ENCODE data around the gene KIF3B.

DNA sequence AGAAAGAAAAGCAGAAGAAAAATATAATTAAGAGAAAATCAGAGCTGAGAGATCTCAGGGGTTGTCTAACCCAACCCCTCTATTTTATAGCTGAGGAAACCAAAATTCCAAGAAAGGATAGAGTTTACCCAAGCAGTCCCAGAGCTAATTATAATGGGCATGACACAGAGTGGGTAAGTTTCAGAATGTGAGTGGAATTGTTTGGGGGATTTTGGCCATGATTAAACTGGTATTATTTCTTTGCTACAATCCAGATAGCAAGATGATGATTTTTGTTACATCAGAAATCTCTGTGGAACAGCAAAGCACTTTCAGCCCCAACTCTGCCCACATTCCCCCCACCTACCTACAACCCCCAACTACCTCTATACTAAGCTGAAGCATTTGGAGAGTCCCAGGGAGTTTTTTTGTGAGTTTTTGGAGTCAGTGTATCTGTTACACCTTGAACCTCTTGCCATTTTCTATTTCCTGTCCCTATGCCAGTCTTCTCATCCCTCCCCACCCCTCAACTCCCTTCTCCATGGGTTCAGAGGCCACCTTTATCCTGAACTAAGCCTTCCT lies 45.0 kb upstream of the KIF3B start:
- TF ChIP-seq, protein P1, sequence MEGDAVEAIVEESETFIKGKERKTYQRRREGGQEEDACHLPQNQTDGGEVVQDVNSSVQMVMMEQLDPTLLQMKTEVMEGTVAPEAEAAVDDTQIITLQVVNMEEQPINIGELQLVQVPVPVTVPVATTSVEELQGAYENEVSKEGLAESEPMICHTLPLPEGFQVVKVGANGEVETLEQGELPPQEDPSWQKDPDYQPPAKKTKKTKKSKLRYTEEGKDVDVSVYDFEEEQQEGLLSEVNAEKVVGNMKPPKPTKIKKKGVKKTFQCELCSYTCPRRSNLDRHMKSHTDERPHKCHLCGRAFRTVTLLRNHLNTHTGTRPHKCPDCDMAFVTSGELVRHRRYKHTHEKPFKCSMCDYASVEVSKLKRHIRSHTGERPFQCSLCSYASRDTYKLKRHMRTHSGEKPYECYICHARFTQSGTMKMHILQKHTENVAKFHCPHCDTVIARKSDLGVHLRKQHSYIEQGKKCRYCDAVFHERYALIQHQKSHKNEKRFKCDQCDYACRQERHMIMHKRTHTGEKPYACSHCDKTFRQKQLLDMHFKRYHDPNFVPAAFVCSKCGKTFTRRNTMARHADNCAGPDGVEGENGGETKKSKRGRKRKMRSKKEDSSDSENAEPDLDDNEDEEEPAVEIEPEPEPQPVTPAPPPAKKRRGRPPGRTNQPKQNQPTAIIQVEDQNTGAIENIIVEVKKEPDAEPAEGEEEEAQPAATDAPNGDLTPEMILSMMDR (conservative IDR thresholded peaks at IDR 0.05), result no peak
- no peak for TF ChIP-seq EZH2 (IDR thresholded peaks at IDR 0.05; ENCODE audit: low read depth)
